NCI-H1048 (cell line): ENCODE data around the gene PAPOLB.

Experiments used
- DNase-seq: peaks from one replicate; lab custom pipeline; 2025; lab: John Stamatoyannopoulos, UW

The PAPOLB gene

GRCh38 chr7:4823441-4824119, 38.2 kb downstream of the PAPOLB start:
- DNase-seq: no peak

GRCh38 chr7:4822677-4823076, 39.2 kb downstream of the PAPOLB start:
- DNase-seq: no peak

- DNase-seq: no peak
These were observed 40.8 kb downstream of the PAPOLB start for GRCh38 chr7:4820967-4821471.

GRCh38 chr7:4820405-4820966, 41.3 kb downstream of the PAPOLB start:
- DNase-seq: no peak

- no peak for DNase-seq
These were observed 42.0 kb downstream of the PAPOLB start for GRCh38 chr7:4819560-4820404.

- no peak for DNase-seq
These were observed 43.6 kb downstream of the PAPOLB start for GRCh38 chr7:4818000-4818794.

- no peak for DNase-seq
These were observed 44.5 kb downstream of the PAPOLB start for GRCh38 chr7:4817178-4817901.

GRCh38 chr7:4816419-4817080, 45.3 kb downstream of the PAPOLB start:
- DNase-seq: no peak

GRCh38 chr7:4815609-4816418, 46.0 kb downstream of the PAPOLB start:
- no peak for DNase-seq

GRCh38 chr7:4815121-4815520, 46.7 kb downstream of the PAPOLB start:
- no peak for DNase-seq

- DNase-seq: no peak
These were observed 47.4 kb downstream of the PAPOLB start for GRCh38 chr7:4814433-4814832.

GRCh38 chr7:4809666-4810065, 52.2 kb downstream of the PAPOLB start:
- no peak for DNase-seq

GRCh38 chr7:4809091-4809591, 52.7 kb downstream of the PAPOLB start:
- DNase-seq: no peak

GRCh38 chr7:4808565-4808964, 53.3 kb downstream of the PAPOLB start:
- no peak for DNase-seq

- no peak for DNase-seq
These were observed 53.8 kb downstream of the PAPOLB start for GRCh38 chr7:4808026-4808425.
